Measurements from ENCODE around the gene EEF1E1. TPM values are rescaled to one million over a fixed set of nuclear protein-coding genes. Genes with fewer than 3 reads are reported as not detected.

Gene EEF1E1
- total and polyA plus RNA-seq, 9 of the 15 experiments (the other 6 are each of a cell fraction or from before 2014, with no cell fraction given) = 135 to 1,355 (median 327) TPM

GRCh38 chr6:8066108-8066507, 36.2 kb downstream of the EEF1E1 start:
- Histone ChIP-seq H3K9ac (ENCODE audit: insufficient read depth in 1 of 2, low read depth in 2 of 2, low read length in 2 of 2) (no peak overlapping the region), H3K79me2 (ENCODE audit: control insufficient read depth, insufficient read depth, low read length) (peaks cover 24% of the 10 kb centered on the region), H4K20me1 (replicated peaks; ENCODE audit: control insufficient read depth, insufficient read depth, low read length) (no peaks in the 10 kb centered on the region), H3K9me3 (replicated peaks; ENCODE audit: control insufficient read depth, insufficient read depth, low read depth, low read length) (0 out of 2 replicates have a peak, but pooled peaks cover 2% of the 10 kb centered on the region), H3K4me3 (no peak overlapping the region), H3K36me3 (ENCODE audit: control insufficient read depth, insufficient read depth, low read length) (peaks cover 16% of the 10 kb centered on the region), H3K4me2 (ENCODE audit: insufficient read depth, low read length) (no peak overlapping the region), H3K9me1 (ENCODE audit: control insufficient read depth, insufficient read depth, low read length) (no peaks in the 10 kb centered on the region), H3K27me3 (ENCODE audit: control insufficient read depth in 2 of 2, insufficient read depth in 2 of 2, low read length in 2 of 2) (peaks cover 0 to 4% of the 10 kb centered on the region in 2 experiments; a peak in 1 of 5 replicates), H3K27ac (ENCODE audit: extremely low read depth, low read depth, low read length) (no peak overlapping the region), H3K4me1 (replicated peaks in 1 of 2; ENCODE audit: control insufficient read depth in 2 of 2, insufficient read depth in 2 of 2, low read length in 2 of 2) (peaks cover 7 to 13% of the 10 kb centered on the region in 2 experiments), H2AFZ (ENCODE audit: low read depth, low read length) (peak overlapping the region; percentile 96)
- ChIA-PET POLR2A (no interaction called here), CTCF (ENCODE audit: low intra/inter-chr PET ratio) (no interaction called here)
- no TSS peak for BruUV-seq (replicated peaks)
- in situ Hi-C loops (cut with MboI) = no loop called here
- intact Hi-C loops (cut with micrococcal nuclease) = no loop called here
- WGBS (ENCODE audit: insufficient coverage, low coverage, missing lambda C conversion rate) = 60% methylated on average over 4 of the region's 4 CpGs
- ATAC-seq (no peak), DNase-seq (ENCODE audit: extremely low read depth in 1 of 4, low spot score in 3 of 4) (peak in 1 of 4 experiments; percentile 15), FAIRE-seq (no peak)
- peak in 1 of 3 experiments; percentile 13; a peak in 1 of 6 replicates for TF ChIP-seq CTCF (IDR thresholded peaks at IDR 0.05 in 2 of 3, conservative IDR thresholded peaks at IDR 0.05 in 1 of 3; ENCODE audit: insufficient read depth in 2 of 3, low read depth in 1 of 3, low read length in 3 of 3)
- TF ChIP-seq NFIX (CRISPR knock-in tag; IDR thresholded peaks at IDR 0.05; ENCODE audit: low read depth) = no peak

GRCh38 chr6:8065519-8065911, 36.8 kb downstream of the EEF1E1 start:
- BruUV-seq (replicated peaks) = no TSS peak
- no peak overlapping the region for H3K4me2 ChIP-seq (ENCODE audit: insufficient read depth, low read length)
- intact Hi-C loops (cut with micrococcal nuclease) = loop anchor here (2.0 kb wide), 1 partner anchor 37 kb away; the partner anchor contains the start of gene EEF1E1
- 70% methylated on average over 4 of the region's 4 CpGs for WGBS (ENCODE audit: insufficient coverage, low coverage, missing lambda C conversion rate)
- H3K27ac ChIP-seq (ENCODE audit: extremely low read depth, low read depth, low read length) = no peak overlapping the region
- H3K4me3 ChIP-seq = no peak overlapping the region
- TF ChIP-seq NFIC (IDR thresholded peaks at IDR 0.05) (no peak), ZFP91 (CRISPR knock-in tag; IDR thresholded peaks at IDR 0.05) (no peak)
- ATAC-seq (no peak), FAIRE-seq (no peak), DNase-seq (ENCODE audit: extremely low read depth in 1 of 4, low spot score in 3 of 4) (no peak)
- no peaks in the 10 kb centered on the region for H4K20me1 ChIP-seq (replicated peaks; ENCODE audit: control insufficient read depth, insufficient read depth, low read length)
- in situ Hi-C loops (cut with MboI) = no loop called here
- no peak overlapping the region for H3K9ac ChIP-seq (ENCODE audit: insufficient read depth in 1 of 2, low read depth in 2 of 2, low read length in 2 of 2)
- H2AFZ ChIP-seq (ENCODE audit: low read depth, low read length) = peak overlapping the region; percentile 96
- H3K36me3 ChIP-seq (ENCODE audit: control insufficient read depth, insufficient read depth, low read length) = peaks cover 17% of the 10 kb centered on the region
- peaks cover 0 to under 1% of the 10 kb centered on the region in 2 experiments; a peak in 1 of 5 replicates for H3K27me3 ChIP-seq (ENCODE audit: control insufficient read depth in 2 of 2, insufficient read depth in 2 of 2, low read length in 2 of 2)
- 0 out of 2 replicates have a peak, but pooled peaks cover 2% of the 10 kb centered on the region for H3K9me3 ChIP-seq (replicated peaks; ENCODE audit: control insufficient read depth, insufficient read depth, low read depth, low read length)
- POLR2A ChIA-PET = interaction anchor here (2.3 to 2.4 kb wide), 2 partner anchors 11 to 20 kb away, joined by 11 to 12 read pairs; no protein-coding TSS in a partner anchor
- H3K79me2 ChIP-seq (ENCODE audit: control insufficient read depth, insufficient read depth, low read length) = peaks cover 24% of the 10 kb centered on the region
- H3K4me1 ChIP-seq (replicated peaks in 1 of 2; ENCODE audit: control insufficient read depth in 2 of 2, insufficient read depth in 2 of 2, low read length in 2 of 2) = peaks cover 7 to 13% of the 10 kb centered on the region in 2 experiments
- CTCF ChIA-PET (ENCODE audit: low intra/inter-chr PET ratio) = no interaction called here
- no peaks in the 10 kb centered on the region for H3K9me1 ChIP-seq (ENCODE audit: control insufficient read depth, insufficient read depth, low read length)
